GM12874 (cell line): ENCODE data around the gene EDARADD.

Source experiments
- CTCF ChIP-seq: IDR thresholded peaks from 2 replicates; pipeline ENCODE4 v1.5.1; 2011; ENCODE audit warnings: low read depth, mild to moderate bottlenecking, control low read depth, low read length, moderate library complexity; ENCODE audit not compliant: insufficient read depth

EDARADD gene

GRCh38 chr1:236494082-236494481 is 100.0 kb downstream of the EDARADD start:
- no peak for TF ChIP-seq CTCF

GRCh38 chr1:236494586-236495466 is 100.7 kb downstream of the EDARADD start:
- TF ChIP-seq CTCF = no peak

- TF ChIP-seq CTCF = no peak
Observed at GRCh38 chr1:236495467-236496112, 101.5 kb downstream of the EDARADD start.

DNA sequence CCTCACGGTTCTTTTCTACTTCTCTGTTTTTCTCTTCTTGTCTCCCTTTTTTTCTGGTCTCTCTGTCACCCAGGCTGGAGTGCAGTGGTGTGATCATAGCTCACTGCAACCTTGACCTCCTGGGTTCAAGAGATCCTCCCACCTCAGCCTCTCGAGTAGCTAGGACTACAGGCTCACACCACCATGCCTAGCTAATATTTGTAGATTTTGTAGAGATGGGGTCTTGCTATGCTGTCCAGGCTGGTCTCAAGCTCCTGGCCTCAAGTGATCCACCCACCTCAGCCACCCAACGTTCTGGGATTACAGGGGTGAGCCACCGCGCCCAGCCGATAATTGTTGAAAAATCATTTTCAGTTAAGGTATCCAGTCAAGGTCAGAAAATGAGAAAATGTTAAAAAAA is 103.8 kb downstream of the EDARADD start:
- no peak for TF ChIP-seq CTCF

GRCh38 chr1:236501093-236501492 is 107.0 kb downstream of the EDARADD start:
- no peak for TF ChIP-seq CTCF

GRCh38 chr1:236502579-236502971 is 108.5 kb downstream of the EDARADD start:
- no peak for TF ChIP-seq CTCF

DNA sequence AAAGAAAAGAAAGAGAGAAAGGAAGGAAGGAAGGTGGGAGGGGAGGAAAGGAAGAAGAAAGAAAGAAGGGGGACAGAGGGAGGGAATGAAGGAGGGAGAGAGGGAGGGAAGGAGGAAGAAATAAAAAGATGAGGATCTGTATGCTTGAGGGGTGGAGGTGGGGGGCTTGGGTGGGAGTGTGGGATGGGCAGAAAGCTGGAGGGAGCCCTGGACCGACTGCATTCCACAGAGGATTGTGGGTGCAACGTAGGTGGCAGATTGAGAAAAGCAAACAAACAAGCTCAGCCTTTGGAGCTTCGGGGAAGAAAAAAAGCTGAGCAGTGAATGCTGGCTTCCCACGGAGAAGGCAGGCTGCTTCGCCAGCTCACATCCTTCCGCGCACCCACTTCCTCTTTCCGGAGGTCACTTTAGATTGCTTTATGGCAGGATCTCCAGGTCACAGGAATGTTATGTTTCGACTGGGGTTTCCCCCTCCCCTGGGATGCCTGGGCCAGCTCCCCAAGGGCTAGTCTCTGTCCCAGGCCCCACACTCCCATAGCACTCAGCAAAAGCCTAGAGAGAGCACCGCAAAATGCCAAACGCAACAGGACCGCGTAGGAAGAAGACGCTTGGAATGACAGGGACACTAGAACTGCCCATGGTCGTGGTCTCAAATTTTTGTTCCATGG is 109.0 kb downstream of the EDARADD start:
- TF ChIP-seq CTCF = no peak
